Spleen (tissue), 11 donors: ENCODE results near the gene NIT2. TPM values are rescaled to one million over a fixed set of nuclear protein-coding genes. Genes with fewer than 3 reads are reported as not detected.

ENCODE experiments used
- DNase-seq: peaks from one replicate; pipeline ENCODE4 v3.0.0-alpha.2; 2020
- H3K27ac ChIP-seq, 8 donors: fragments of 200-600 bp; sonication (generic) in 7 of 8; 1 replicate in 4 of 8; 2 replicates in 4 of 8; pipeline versions ENCODE4 v1.5.0 to v1.8.0; 2016 to 2021; ENCODE audit warnings: inconsistent platforms in 4 of 8, mild to moderate bottlenecking in 4 of 8, moderate library complexity in 1 of 8
- H3K27me3 ChIP-seq, 7 donors: fragments of 200-600 bp; sonication (generic) in 6 of 7; replicated peaks in 1 of 7; 1 replicate in 4 of 7; 2 replicates in 3 of 7; pipeline versions ENCODE4 v1.5.0 to v1.8.0; 2016 to 2021; ENCODE audit warnings: inconsistent platforms in 3 of 7, mild to moderate bottlenecking in 1 of 7
- H3K36me3 ChIP-seq, 6 donors: fragments of 200-600 bp; sonication (generic) in 5 of 6; 1 replicate in 4 of 6; 2 replicates in 2 of 6; pipeline versions ENCODE4 v1.5.0 to v1.8.0; 2016 to 2021; ENCODE audit warnings: inconsistent platforms in 2 of 6
- H3K4me1 ChIP-seq, 6 donors: fragments of 200-600 bp; sonication (generic) in 5 of 6; 1 replicate in 3 of 6; 2 replicates in 3 of 6; pipeline versions ENCODE4 v1.5.0 to v1.8.0; 2016 to 2021; ENCODE audit warnings: inconsistent platforms in 3 of 6
- H3K4me3 ChIP-seq, 8 donors: fragments of 200-600 bp; sonication (generic) in 7 of 8; 1 replicate in 4 of 8; 2 replicates in 4 of 8; pipeline versions ENCODE4 v1.5.0 to v1.8.0; 2016 to 2021; ENCODE audit warnings: inconsistent platforms in 4 of 8, mild to moderate bottlenecking in 4 of 8, moderate library complexity in 2 of 8
- H3K9me3 ChIP-seq, 8 donors: fragments of 200-600 bp; sonication (generic) in 7 of 8; 1 replicate in 4 of 8; 2 replicates in 4 of 8; pipeline versions ENCODE4 v1.5.0 to v1.8.0; 2016 to 2021; ENCODE audit warnings: inconsistent platforms in 4 of 8
- CTCF ChIP-seq, 11 experiments: fragments of 200-600 bp in 7 of 11; fragments of 450-650 bp in 4 of 11; sonication (generic) in 4 of 11; IDR thresholded peaks in 8 of 11; conservative IDR thresholded peaks in 3 of 11; 1 replicate in 7 of 11; 2 replicates in 4 of 11; pipeline versions ENCODE4 v1.4.0 to v1.8.0; 2016 to 2021; ENCODE audit warnings: antibody characterized with exemption in 11 of 11, inconsistent platforms in 4 of 11, mild to moderate bottlenecking in 1 of 11
- POLR2A ChIP-seq, 3 donors: fragments of 450-650 bp; IDR thresholded peaks; one replicate each; pipeline ENCODE4 v1.5.1; 2017; ENCODE audit warnings: antibody characterized with exemption in 3 of 3, mild to moderate bottlenecking in 1 of 3
- POLR2AphosphoS5 ChIP-seq, 3 donors: sonication (generic); formaldehyde crosslinking; IDR thresholded peaks; one replicate each; pipeline ENCODE4 v1.5.1; 2017; ENCODE audit warnings: antibody characterized with exemption in 3 of 3
- WGBS, 5 donors: extraction: QIAGEN DNeasy Blood & Tissue Kit in 3 of 5; methylation state at CpG; one replicate each; pipeline versions ENCODE4 v1.1.5 to v1.1.7; 2013 to 2018; 5-methylcytosine and 5-hydroxymethylcytosine counted together
- intact Hi-C: fragments of 100-400 bp; cut with DNase I; formaldehyde crosslinking; loops from one replicate; pipeline ENCODE4 v1.15.0; 2023; ENCODE audit warnings: low total_unique reads
- polyA plus RNA-seq, 3 donors: library from polyadenylated mRNA; stranded (reverse); fragments of 200-250 nt; gene quantifications; one replicate each; pipeline ENCODE4 v1.2.1, GENCODE V29; 2013
- total RNA-seq, 7 donors: library from RNA; depleted of rRNA in 3 of 7; stranded (reverse); fragments of >200 nt in 3 of 7; fragmentation: NEBNext Ultra II Directional in 4 of 7; extraction: Animal tissue kit (Norgen Biotek cat#: 25700) in 4 of 7; gene quantifications; one replicate each; pipeline versions ENCODE4 v1.1.0 to v1.2.1, GENCODE V29; 2016 to 2021
- donor health status: healthy with polysubstance abuse.
- donor health status: DM: no; HTN: no; CAD: no; lungs with moderate emphysema.
- donor health status: DM: no; HTN: no; CAD: no.
- donor health status: Bipolar disorder and iron deficiency.
- donor health status: healthy.
- donor health status: DM: no; HTN: no; CAD: no.
- donor health status: DM: yes; HTN: yes; CAD: no.

The NIT2 gene
- total and polyA plus RNA-seq, 10 donors, result 16.8 to 30.8 (median 24.7) TPM

GRCh38 chr3:100360757-100361496 is 26.4 kb downstream of the NIT2 start:
- Histone ChIP-seq H3K27me3 (no peaks in the 10 kb centered on the region), H3K27ac (no peak overlapping the region), H3K4me3 (no peak overlapping the region), H3K4me1 (no peaks in the 10 kb centered on the region), H3K9me3 (peaks cover 0 to 14% (median 10%) of the 10 kb centered on the region in 8 donors), H3K36me3 (peaks cover 0 to 99% (median 50%) of the 10 kb centered on the region in 6 donors)
- intact Hi-C loops, result no loop called here
- no peak for TF ChIP-seq POLR2A (IDR thresholded peaks at IDR 0.05)
- no peak for DNase-seq
- WGBS, 5 donors, result 89 to 97% (median 94%) methylated on average over 4 of the region's 4 CpGs

DNA sequence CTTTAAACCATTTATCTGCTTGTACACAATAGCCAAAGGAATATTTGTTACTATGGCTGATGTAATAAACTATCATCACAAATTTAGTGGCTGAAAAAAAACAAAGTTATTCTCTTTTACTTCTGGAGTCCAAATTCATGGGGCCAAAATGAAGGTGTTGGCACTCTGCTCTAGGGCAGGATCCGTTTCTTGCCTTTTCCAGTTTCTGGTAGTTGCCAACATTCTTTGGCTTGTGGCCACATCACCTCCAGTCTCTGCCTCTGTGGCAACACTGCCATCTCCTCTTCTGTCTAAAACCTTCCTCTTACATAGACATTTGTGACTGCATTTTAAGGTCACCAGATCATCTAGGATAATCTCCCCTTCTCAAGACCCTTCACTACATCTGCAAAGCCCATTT is 27.3 kb downstream of the NIT2 start:
- no peak for DNase-seq
- Histone ChIP-seq H3K27me3 (no peaks in the 10 kb centered on the region), H3K9me3 (peaks cover 0 to 14% (median 10%) of the 10 kb centered on the region in 8 donors), H3K27ac (no peak overlapping the region), H3K36me3 (peaks cover 0 to 99% (median 53%) of the 10 kb centered on the region in 6 donors), H3K4me1 (no peaks in the 10 kb centered on the region), H3K4me3 (no peak overlapping the region)
- WGBS, 5 donors, result 90 to 100% (median 96%) methylated on average over 1 of the region's 1 CpG
- TF ChIP-seq POLR2A (IDR thresholded peaks at IDR 0.05), result no peak
- TF ChIP-seq CTCF (IDR thresholded peaks at IDR 0.05 in 8 of 11, conservative IDR thresholded peaks at IDR 0.05 in 3 of 11), result no peak
- no peak for TF ChIP-seq POLR2AphosphoS5 (IDR thresholded peaks at IDR 0.05)
- intact Hi-C loops, result no loop called here

- WGBS, 5 donors, result 92 to 97% (median 94%) methylated on average over 3 of the region's 3 CpGs
- Histone ChIP-seq H3K27ac (no peak overlapping the region), H3K27me3 (no peaks in the 10 kb centered on the region), H3K4me3 (no peak overlapping the region), H3K9me3 (peaks cover 0 to 14% (median 10%) of the 10 kb centered on the region in 8 donors), H3K4me1 (no peaks in the 10 kb centered on the region), H3K36me3 (peaks cover 0 to 99% (median 63%) of the 10 kb centered on the region in 6 donors)
- DNase-seq, result no peak
- no peak for TF ChIP-seq POLR2A (IDR thresholded peaks at IDR 0.05)
- no peak for TF ChIP-seq CTCF (IDR thresholded peaks at IDR 0.05 in 8 of 11, conservative IDR thresholded peaks at IDR 0.05 in 3 of 11)
- TF ChIP-seq POLR2AphosphoS5 (IDR thresholded peaks at IDR 0.05), result no peak
- intact Hi-C loops, result no loop called here
Measured at GRCh38 chr3:100364421-100364820, 29.9 kb downstream of the NIT2 start.

DNA sequence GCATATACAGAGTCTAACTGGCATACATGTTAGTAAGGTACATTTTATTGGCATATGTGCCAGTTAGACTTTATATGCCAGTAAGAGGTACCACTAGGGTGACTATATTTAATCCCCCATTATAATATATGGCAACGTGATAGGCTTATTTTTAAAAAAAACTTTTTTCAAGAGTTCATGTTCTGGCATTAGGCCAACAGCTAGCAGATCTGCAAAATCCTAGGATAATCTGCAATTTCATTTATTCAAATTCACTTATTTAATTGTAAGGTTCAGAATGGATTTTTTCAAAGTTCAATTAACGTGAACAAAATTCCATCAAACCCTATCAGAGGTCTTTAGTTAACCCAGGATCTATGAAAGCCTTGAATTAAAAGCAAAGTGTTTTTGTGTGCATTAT is 31.9 kb downstream of the NIT2 start:
- Histone ChIP-seq H3K27me3 (no peaks in the 10 kb centered on the region), H3K9me3 (peaks cover 0 to 14% (median 10%) of the 10 kb centered on the region in 8 donors), H3K27ac (no peak overlapping the region), H3K4me1 (no peaks in the 10 kb centered on the region), H3K36me3 (peaks cover 0 to 100% (median 72%) of the 10 kb centered on the region in 6 donors), H3K4me3 (no peak overlapping the region)
- TF ChIP-seq CTCF (IDR thresholded peaks at IDR 0.05 in 8 of 11, conservative IDR thresholded peaks at IDR 0.05 in 3 of 11) (no peak), POLR2AphosphoS5 (IDR thresholded peaks at IDR 0.05) (no peak), POLR2A (IDR thresholded peaks at IDR 0.05) (no peak)
- no peak for DNase-seq
- intact Hi-C loops, result no loop called here
- WGBS, 5 donors, result 83 to 88% (median 84%) methylated on average over 2 of the region's 2 CpGs
